Measurements from ENCODE around the gene CORIN.

DNA sequence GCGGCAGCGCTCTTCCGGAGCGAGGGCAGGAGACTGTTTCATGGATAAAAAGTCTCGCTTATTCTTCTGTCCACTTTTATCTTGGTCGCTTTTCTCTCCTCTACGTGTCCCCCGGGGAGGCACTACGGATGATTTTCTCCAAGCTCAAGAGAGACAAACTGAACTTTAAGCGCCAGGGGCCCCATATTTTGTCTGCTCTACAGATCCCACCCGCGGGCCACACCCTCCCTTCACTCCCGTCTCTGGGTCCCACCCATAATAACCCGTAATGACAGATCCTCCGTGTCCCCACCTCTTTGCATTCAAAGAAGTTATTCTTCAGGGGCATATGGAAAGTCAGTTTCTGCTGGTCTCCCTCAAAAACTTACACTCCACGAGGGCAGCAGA, at the start of gene CORIN:
- TF ChIP-seq, protein P1, sequence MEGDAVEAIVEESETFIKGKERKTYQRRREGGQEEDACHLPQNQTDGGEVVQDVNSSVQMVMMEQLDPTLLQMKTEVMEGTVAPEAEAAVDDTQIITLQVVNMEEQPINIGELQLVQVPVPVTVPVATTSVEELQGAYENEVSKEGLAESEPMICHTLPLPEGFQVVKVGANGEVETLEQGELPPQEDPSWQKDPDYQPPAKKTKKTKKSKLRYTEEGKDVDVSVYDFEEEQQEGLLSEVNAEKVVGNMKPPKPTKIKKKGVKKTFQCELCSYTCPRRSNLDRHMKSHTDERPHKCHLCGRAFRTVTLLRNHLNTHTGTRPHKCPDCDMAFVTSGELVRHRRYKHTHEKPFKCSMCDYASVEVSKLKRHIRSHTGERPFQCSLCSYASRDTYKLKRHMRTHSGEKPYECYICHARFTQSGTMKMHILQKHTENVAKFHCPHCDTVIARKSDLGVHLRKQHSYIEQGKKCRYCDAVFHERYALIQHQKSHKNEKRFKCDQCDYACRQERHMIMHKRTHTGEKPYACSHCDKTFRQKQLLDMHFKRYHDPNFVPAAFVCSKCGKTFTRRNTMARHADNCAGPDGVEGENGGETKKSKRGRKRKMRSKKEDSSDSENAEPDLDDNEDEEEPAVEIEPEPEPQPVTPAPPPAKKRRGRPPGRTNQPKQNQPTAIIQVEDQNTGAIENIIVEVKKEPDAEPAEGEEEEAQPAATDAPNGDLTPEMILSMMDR (IDR thresholded peaks at IDR 0.05; ENCODE audit: poor library complexity, severe bottlenecking): no peak
- TF ChIP-seq, protein P2, sequence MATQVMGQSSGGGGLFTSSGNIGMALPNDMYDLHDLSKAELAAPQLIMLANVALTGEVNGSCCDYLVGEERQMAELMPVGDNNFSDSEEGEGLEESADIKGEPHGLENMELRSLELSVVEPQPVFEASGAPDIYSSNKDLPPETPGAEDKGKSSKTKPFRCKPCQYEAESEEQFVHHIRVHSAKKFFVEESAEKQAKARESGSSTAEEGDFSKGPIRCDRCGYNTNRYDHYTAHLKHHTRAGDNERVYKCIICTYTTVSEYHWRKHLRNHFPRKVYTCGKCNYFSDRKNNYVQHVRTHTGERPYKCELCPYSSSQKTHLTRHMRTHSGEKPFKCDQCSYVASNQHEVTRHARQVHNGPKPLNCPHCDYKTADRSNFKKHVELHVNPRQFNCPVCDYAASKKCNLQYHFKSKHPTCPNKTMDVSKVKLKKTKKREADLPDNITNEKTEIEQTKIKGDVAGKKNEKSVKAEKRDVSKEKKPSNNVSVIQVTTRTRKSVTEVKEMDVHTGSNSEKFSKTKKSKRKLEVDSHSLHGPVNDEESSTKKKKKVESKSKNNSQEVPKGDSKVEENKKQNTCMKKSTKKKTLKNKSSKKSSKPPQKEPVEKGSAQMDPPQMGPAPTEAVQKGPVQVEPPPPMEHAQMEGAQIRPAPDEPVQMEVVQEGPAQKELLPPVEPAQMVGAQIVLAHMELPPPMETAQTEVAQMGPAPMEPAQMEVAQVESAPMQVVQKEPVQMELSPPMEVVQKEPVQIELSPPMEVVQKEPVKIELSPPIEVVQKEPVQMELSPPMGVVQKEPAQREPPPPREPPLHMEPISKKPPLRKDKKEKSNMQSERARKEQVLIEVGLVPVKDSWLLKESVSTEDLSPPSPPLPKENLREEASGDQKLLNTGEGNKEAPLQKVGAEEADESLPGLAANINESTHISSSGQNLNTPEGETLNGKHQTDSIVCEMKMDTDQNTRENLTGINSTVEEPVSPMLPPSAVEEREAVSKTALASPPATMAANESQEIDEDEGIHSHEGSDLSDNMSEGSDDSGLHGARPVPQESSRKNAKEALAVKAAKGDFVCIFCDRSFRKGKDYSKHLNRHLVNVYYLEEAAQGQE (IDR thresholded peaks at IDR 0.05; ENCODE audit: borderline replicate concordance): no peak
- no peak for TF ChIP-seq SMC3 (conservative IDR thresholded peaks at IDR 0.05; ENCODE audit: poor library complexity)
- TF ChIP-seq EZH2 (IDR thresholded peaks at IDR 0.05; ENCODE audit: borderline replicate concordance, insufficient read depth, low read length, poor library complexity, severe bottlenecking): no peak
- no peak for TF ChIP-seq RAD21 (conservative IDR thresholded peaks at IDR 0.05)
- TF ChIP-seq POLR2AphosphoS5 (IDR thresholded peaks at IDR 0.05): no peak
- no peak for TF ChIP-seq MXI1 (conservative IDR thresholded peaks at IDR 0.05; ENCODE audit: poor library complexity, severe bottlenecking)
